ENCODE results near the gene LRRN4. TPM values are rescaled to one million over a fixed set of nuclear protein-coding genes. Genes with fewer than 3 reads are reported as not detected.

The LRRN4 gene
- total and polyA plus RNA-seq, 2 of the 8 experiments (the other 6 are each of a cell fraction or from before 2014, with no cell fraction given), result 0.21 to 0.89 TPM

DNA sequence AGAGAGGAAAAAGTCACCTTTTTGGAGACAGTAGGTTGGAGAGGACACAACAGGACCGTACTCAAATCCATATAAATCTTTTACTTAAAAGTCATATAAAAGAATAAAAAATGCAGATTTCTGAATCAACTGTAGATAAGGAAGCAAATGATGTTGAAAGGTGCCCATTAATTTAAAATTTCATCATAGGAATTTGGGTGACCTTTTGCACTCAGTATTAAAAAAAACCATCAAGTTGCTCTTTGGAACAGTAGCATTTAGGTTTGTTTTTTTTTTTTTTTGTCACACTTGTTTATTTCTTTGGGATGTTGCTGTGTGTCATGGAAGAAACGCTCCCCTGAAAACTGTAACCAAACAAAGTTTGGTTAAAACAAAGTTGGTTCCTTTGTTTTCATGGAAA lies 20.9 kb upstream of the LRRN4 start (continued):
- TF ChIP-seq SAP30 (IDR thresholded peaks at IDR 0.05; ENCODE audit: insufficient read depth, insufficient replicate concordance, low read length) (no peak), KDM4A (IDR thresholded peaks at IDR 0.05; ENCODE audit: low read depth, low read length, severe bottlenecking) (no peak), ZNF274 (IDR thresholded peaks at IDR 0.05; ENCODE audit: borderline replicate concordance, extremely low read depth, low read length) (no peak)

All from H1 (cell line).